H1 (cell line): ENCODE measurements around the gene KRTAP5-6. TPM values are rescaled to one million over a fixed set of nuclear protein-coding genes. Genes with fewer than 3 reads are reported as not detected.

Experiments used
- CTCF ChIA-PET: fragments of 300-600 bp; sonication (Branson Sonifier 250); formaldehyde crosslinking; loops from one replicate; lab custom pipeline; 2021; ENCODE audit not compliant: partially characterized antibody; lab: Charles Lee
- POLR2A ChIA-PET: fragments of 300-600 bp; sonication (Branson Sonifier 250); formaldehyde crosslinking; loops from one replicate; lab custom pipeline; 2021; ENCODE audit warnings: inconsistent platforms; ENCODE audit not compliant: partially characterized antibody; lab: Charles Lee
- DNase-seq, 2 experiments: peaks; one replicate each; pipeline versions ENCODE4 v3.0.0 to v3.0.0-alpha.2; 2010 to 2022; ENCODE audit warnings: low spot score in 2 of 2, low read depth in 1 of 2, mixed read lengths in 1 of 2
- FAIRE-seq: peaks from 2 replicates; lab custom pipeline; 2011; peaks lifted over from hg19 to GRCh38; lab: Jason Lieb, UNC
- H2AFZ ChIP-seq: 2 replicates; pipeline ENCODE4 v1.8.1; 2012; ENCODE audit warnings: low read length, inconsistent platforms
- H2AK5ac ChIP-seq: 2 replicates; pipeline ENCODE4 v1.6.1; 2013; ENCODE audit warnings: low read depth, low read length
- H2BK120ac ChIP-seq: replicated peaks from 2 replicates; pipeline ENCODE3; 2013; ENCODE audit warnings: low read depth, low read length, inconsistent platforms
- H2BK12ac ChIP-seq: 2 replicates; pipeline ENCODE4 v1.6.1; 2013; ENCODE audit warnings: low read depth, low read length
- H2BK15ac ChIP-seq: 2 replicates; pipeline ENCODE4 v1.6.1; 2013; ENCODE audit warnings: low read length
- H2BK20ac ChIP-seq: 2 replicates; pipeline ENCODE4 v1.6.1; 2013; ENCODE audit warnings: low read length
- H2BK5ac ChIP-seq: 2 replicates; pipeline ENCODE4 v1.6.1; 2013; ENCODE audit warnings: low read depth, low read length
- H3K14ac ChIP-seq: 2 replicates; pipeline ENCODE4 v1.6.1; 2013; ENCODE audit warnings: inconsistent platforms; ENCODE audit not compliant: insufficient read length
- H3K18ac ChIP-seq: 2 replicates; pipeline ENCODE4 v1.6.1; 2013; ENCODE audit warnings: low read length; ENCODE audit errors: extremely low read depth
- H3K23ac ChIP-seq: 2 replicates; pipeline ENCODE4 v1.6.1; 2013; ENCODE audit warnings: inconsistent platforms; ENCODE audit not compliant: insufficient read length
- H3K23me2 ChIP-seq: 2 replicates; pipeline ENCODE4 v1.6.1; 2013; ENCODE audit warnings: low read depth, low read length
- H3K27ac ChIP-seq: 2 replicates; pipeline ENCODE4 v1.6.1; 2011; ENCODE audit warnings: low read depth, low read length, inconsistent platforms
- H3K27me3 ChIP-seq, 4 experiments: replicated peaks in 1 of 4; 1 replicate in 1 of 4; 2 replicates in 3 of 4; pipeline versions ENCODE4 v1.6.1 to v1.8.1; 2011 to 2013; ENCODE audit warnings: low read length in 3 of 4, mild to moderate bottlenecking in 3 of 4, inconsistent platforms in 2 of 4, mixed read lengths in 2 of 4, moderate library complexity in 1 of 4; ENCODE audit not compliant: control insufficient read depth in 3 of 4, insufficient read depth in 3 of 4; ENCODE audit errors: extremely low read depth in 1 of 4
- H3K36me3 ChIP-seq, 4 experiments: 2 replicates each; pipeline versions ENCODE4 v1.6.1 to v1.8.1; 2011 to 2013; ENCODE audit warnings: mild to moderate bottlenecking in 4 of 4, low read length in 3 of 4, moderate library complexity in 2 of 4, control low read depth in 1 of 4, inconsistent platforms in 1 of 4; ENCODE audit not compliant: insufficient read depth in 4 of 4, control insufficient read depth in 2 of 4
- H3K4ac ChIP-seq: replicated peaks from 2 replicates; pipeline ENCODE3; 2013; ENCODE audit warnings: low read length, low read depth, mixed read lengths, inconsistent platforms; ENCODE audit not compliant: insufficient read length
- H3K4me1 ChIP-seq, 4 experiments: replicated peaks in 1 of 4; 1 replicate in 1 of 4; 2 replicates in 3 of 4; pipeline versions ENCODE4 v1.6.1 to v1.8.1; 2011 to 2013; ENCODE audit warnings: low read length in 3 of 4, inconsistent platforms in 2 of 4, mixed read lengths in 1 of 4; ENCODE audit not compliant: insufficient read depth in 4 of 4, control insufficient read depth in 3 of 4
- H3K4me2 ChIP-seq, 2 experiments: 2 replicates each; pipeline versions ENCODE4 v1.6.1 to v1.8.1; 2011 to 2013; ENCODE audit warnings: low read depth in 2 of 2, low read length in 2 of 2, control low read depth in 1 of 2, inconsistent platforms in 1 of 2, mild to moderate bottlenecking in 1 of 2; ENCODE audit not compliant: insufficient read depth in 1 of 2
- H3K4me3 ChIP-seq, 4 experiments: fragments of 200-600, 300-600 bp in 1 of 4; sonication (generic), shearing (Covaris generic), sonication (Bioruptor Twin) in 1 of 4; 2 replicates each; pipeline versions ENCODE4 v1.5.1 to v1.8.1; 2011 to 2016; ENCODE audit warnings: low read length in 4 of 4, low read depth in 3 of 4, control low read depth in 2 of 4, inconsistent platforms in 2 of 4, mild to moderate bottlenecking in 2 of 4, mixed read lengths in 1 of 4, moderate library complexity in 1 of 4; ENCODE audit not compliant: insufficient read depth in 2 of 4; ENCODE audit errors: extremely low read depth in 1 of 4
- H3K56ac ChIP-seq: replicated peaks from 2 replicates; pipeline ENCODE3; 2013; ENCODE audit warnings: low read depth, mild to moderate bottlenecking, mixed read lengths, low read length, inconsistent platforms; ENCODE audit not compliant: insufficient read length
- H3K79me1 ChIP-seq: 2 replicates; pipeline ENCODE4 v1.6.1; 2013; ENCODE audit warnings: low read depth, low read length, control low read depth
- H3K79me2 ChIP-seq, 2 experiments: 2 replicates each; pipeline versions ENCODE4 v1.6.1 to v1.8.1; 2012 to 2013; ENCODE audit warnings: low read length in 2 of 2, mild to moderate bottlenecking in 2 of 2, inconsistent platforms in 1 of 2; ENCODE audit not compliant: insufficient read depth in 2 of 2, control insufficient read depth in 1 of 2
- H3K9ac ChIP-seq, 4 experiments: replicated peaks in 1 of 4; 1 replicate in 1 of 4; 2 replicates in 3 of 4; pipeline versions ENCODE4 v1.6.1 to v1.8.1; 2011 to 2013; ENCODE audit warnings: low read depth in 3 of 4, low read length in 3 of 4, control low read depth in 2 of 4, mild to moderate bottlenecking in 2 of 4, moderate library complexity in 2 of 4, inconsistent platforms in 1 of 4; ENCODE audit errors: extremely low read depth in 1 of 4
- H3K9me3 ChIP-seq, 2 experiments: 2 replicates each; pipeline versions ENCODE4 v1.6.1 to v1.8.1; 2012 to 2013; ENCODE audit warnings: mild to moderate bottlenecking in 2 of 2, moderate library complexity in 2 of 2, control low read depth in 1 of 2, inconsistent platforms in 1 of 2, low read depth in 1 of 2, low read length in 1 of 2, mixed read lengths in 1 of 2; ENCODE audit not compliant: insufficient read depth in 2 of 2
- H4K20me1 ChIP-seq, 2 experiments: replicated peaks in 1 of 2; 2 replicates each; pipeline versions ENCODE3 to v1.8.1; 2011 to 2013; ENCODE audit warnings: inconsistent platforms in 2 of 2, low read length in 2 of 2, mild to moderate bottlenecking in 1 of 2; ENCODE audit not compliant: insufficient read depth in 2 of 2, control insufficient read depth in 1 of 2
- H4K5ac ChIP-seq: 2 replicates; pipeline ENCODE4 v1.6.1; 2013; ENCODE audit warnings: low read length, low read depth, mixed read lengths, inconsistent platforms; ENCODE audit not compliant: insufficient read length
- H4K8ac ChIP-seq: 2 replicates; pipeline ENCODE4 v1.8.0; 2013; ENCODE audit warnings: mild to moderate bottlenecking, moderate library complexity, low read length, inconsistent platforms; ENCODE audit not compliant: insufficient read depth; ENCODE audit errors: extremely low read depth
- H4K91ac ChIP-seq: replicated peaks from 2 replicates; pipeline ENCODE3; 2013; ENCODE audit warnings: low read length, mixed read lengths, inconsistent platforms; ENCODE audit not compliant: insufficient read length
- BCL11A ChIP-seq, 2 experiments: IDR thresholded peaks; one replicate each; pipeline ENCODE4 v1.6.1; 2011; ENCODE audit warnings: low read depth in 2 of 2, low read length in 2 of 2, mild to moderate bottlenecking in 2 of 2
- EZH2 ChIP-seq: fragments of 200-600 bp; sonication (generic); IDR thresholded peaks from 2 replicates; pipeline ENCODE4 v1.7.1; 2012; ENCODE audit warnings: low read depth, mild to moderate bottlenecking, moderate library complexity, low read length, inconsistent platforms; ENCODE audit not compliant: severe bottlenecking
- KDM1A ChIP-seq: fragments of 200-600, 300-600 bp; sonication (generic); IDR thresholded peaks from 2 replicates; pipeline ENCODE4 v1.7.1; 2016; ENCODE audit warnings: mild to moderate bottlenecking, low read length, borderline replicate concordance
- RXRA ChIP-seq: IDR thresholded peaks from 2 replicates; pipeline ENCODE4 v1.6.1; 2011; ENCODE audit warnings: low read depth, mild to moderate bottlenecking, low read length, moderate library complexity; ENCODE audit not compliant: insufficient read depth
- SAP30 ChIP-seq: fragments of 300-600 bp; sonication (generic); IDR thresholded peaks from 2 replicates; pipeline ENCODE4 v1.7.1; 2012; ENCODE audit warnings: low read length, moderate library complexity, mild to moderate bottlenecking, inconsistent platforms; ENCODE audit not compliant: insufficient read depth, insufficient replicate concordance
- SP1 ChIP-seq: IDR thresholded peaks from 2 replicates; pipeline ENCODE4 v1.6.1; 2011; ENCODE audit warnings: low read depth, low read length
- SP2 ChIP-seq: IDR thresholded peaks from 2 replicates; pipeline ENCODE4 v1.6.1; 2012; ENCODE audit warnings: mild to moderate bottlenecking, low read length, inconsistent platforms
- SP4 ChIP-seq: IDR thresholded peaks from 2 replicates; pipeline ENCODE4 v1.6.1; 2012; ENCODE audit warnings: low read length, inconsistent platforms
- TAF7 ChIP-seq: optimal IDR thresholded peaks from 2 replicates; pipeline ENCODE3; 2011; ENCODE audit warnings: low read depth, mild to moderate bottlenecking, inconsistent platforms, low read length, moderate library complexity, borderline replicate concordance
- WGBS, 2 experiments: shearing (Covaris generic) in 1 of 2; methylation state at CpG; one replicate each; pipeline versions ENCODE4 v1.1.6 to v1.1.7; 2013 to 2015; ENCODE audit warnings: low lambda C conversion rate in 2 of 2, mixed read lengths in 2 of 2, inconsistent platforms in 1 of 2, low coverage in 1 of 2, missing lambda C conversion rate in 1 of 2; ENCODE audit not compliant: insufficient replicate concordance in 2 of 2, insufficient coverage in 1 of 2, insufficient read length in 1 of 2; ENCODE audit errors: extremely low coverage in 1 of 2, missing lambda C conversion rate in 1 of 2; 5-methylcytosine and 5-hydroxymethylcytosine counted together
- polyA plus RNA-seq, 7 experiments: library from polyadenylated mRNA; depleted of rRNA in 3 of 7; stranded (reverse) in 5 of 7; unstranded in 2 of 7; fragments of >200 nt in 5 of 7; fragments of 200-250 nt in 2 of 7; gene quantifications; 1 replicate in 5 of 7; 2 replicates in 1 of 7; 4 replicates in 1 of 7; pipeline versions ENCODE4 v1.2.1 to v1.2.3, GENCODE V29; 2011 to 2013; ENCODE audit warnings: missing spikeins in 2 of 7, mixed read lengths in 2 of 7
- total RNA-seq: library from RNA; stranded (reverse); fragmentation: NEBNext Ultra II Directional; extraction: Animal tissue kit (Norgen Biotek cat#: 25700); gene quantifications from 2 replicates; pipeline ENCODE4 v1.2.1, GENCODE V29; 2021
- TF ChIP-seq, protein P1 (sequence below), 3 experiments: IDR thresholded peaks; 1 replicate in 2 of 3; 2 replicates in 1 of 3; pipeline versions ENCODE4 v1.5.1 to v1.6.1; 2011; ENCODE audit warnings: low read length in 3 of 3, mild to moderate bottlenecking in 3 of 3, inconsistent platforms in 2 of 3, low read depth in 1 of 3, moderate library complexity in 1 of 3; ENCODE audit not compliant: insufficient read depth in 1 of 3; ENCODE audit errors: control extremely low read depth in 1 of 3

Gene KRTAP5-6
- total and polyA plus RNA-seq, 2 of the 8 experiments (the other 6 are each of a cell fraction or from before 2014, with no cell fraction given) = not detected

DNA sequence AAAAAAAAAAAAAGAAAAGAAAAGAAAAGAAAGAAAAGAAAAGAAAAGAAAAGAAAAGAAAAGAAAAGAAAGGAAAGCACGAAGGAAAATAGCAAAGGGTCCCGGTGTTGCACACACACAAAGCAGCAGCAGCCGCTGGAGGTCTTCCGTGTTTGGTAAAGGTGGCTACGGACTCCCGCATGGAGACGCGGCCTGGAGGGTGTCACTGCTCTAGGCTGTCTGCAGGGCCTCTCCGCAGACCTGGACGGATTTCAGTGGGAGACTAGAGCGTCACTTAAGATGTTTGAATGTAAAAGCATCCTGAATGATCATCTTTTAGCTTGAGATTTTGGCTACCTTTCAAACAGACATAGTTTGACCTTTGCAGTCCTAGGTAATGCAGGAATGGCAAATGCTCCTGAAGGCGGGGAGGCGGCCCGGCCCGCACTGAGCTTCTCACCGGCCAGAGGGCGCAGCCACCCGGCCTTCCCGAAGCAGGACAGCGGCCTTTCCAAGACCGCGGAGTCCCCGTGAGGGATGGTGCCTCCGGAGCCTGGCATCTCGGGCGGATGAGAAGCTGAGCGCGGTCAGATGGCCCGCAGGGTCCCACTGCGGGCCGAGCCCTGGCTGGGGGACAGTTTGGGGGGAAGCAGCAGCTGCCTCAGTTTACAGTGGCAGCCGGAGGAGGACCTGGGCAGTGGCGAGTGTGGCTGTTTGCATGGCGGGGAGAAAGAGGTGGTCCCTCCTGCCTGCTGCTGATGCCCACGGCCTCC is 48.9 kb upstream of the KRTAP5-6 start:
- Histone ChIP-seq H2AK5ac (no peak overlapping the region), H3K4ac (no peak overlapping the region), H3K27me3 (0 out of 7 replicates have a peak, but pooled peaks cover 0 to 2% (median under 1%) of the 10 kb centered on the region in 4 experiments), H4K8ac (no peak overlapping the region), H3K9ac (no peak overlapping the region), H3K9me3 (no peaks in the 10 kb centered on the region), H3K36me3 (no peaks in the 10 kb centered on the region), H3K56ac (no peak overlapping the region), H3K4me1 (peaks cover 0 to 3% (median 1%) of the 10 kb centered on the region in 4 experiments; a peak in 3 of 7 replicates), H3K23me2 (no peaks in the 10 kb centered on the region), H2BK20ac (no peak overlapping the region), H3K18ac (no peak overlapping the region), H4K91ac (no peak overlapping the region), H3K14ac (no peak overlapping the region), H3K27ac (no peak overlapping the region), H3K79me1 (no peaks in the 10 kb centered on the region), H2BK5ac (no peak overlapping the region), H3K23ac (no peak overlapping the region), H2BK15ac (no peak overlapping the region), H3K4me2 (no peak overlapping the region), H3K4me3 (no peak overlapping the region), H4K20me1 (no peaks in the 10 kb centered on the region), H3K79me2 (no peaks in the 10 kb centered on the region), H2AFZ (no peak overlapping the region), H4K5ac (no peak overlapping the region), H2BK120ac (no peak overlapping the region), H2BK12ac (no peak overlapping the region)
- DNase-seq (no peak), FAIRE-seq (no peak)
- 93% methylated on average over 32 of the region's 35 CpGs; no CpG with 5 or more reads in 1 of the 2 experiments for WGBS, 2 experiments
- CTCF ChIA-PET = interaction anchor here (0.9 to 10.1 kb wide), 8 partner anchors 8 to 505 kb away, joined by 3 to 166 read pairs (median 4); no protein-coding TSS in a partner anchor
- POLR2A ChIA-PET = no interaction called here
- TF ChIP-seq SP1 (no peak), RXRA (no peak), EZH2 (no peak), KDM1A (no peak), TAF7 (no peak), SAP30 (no peak), BCL11A (IDR thresholded peaks at IDR 0.05; ENCODE audit: low read depth in 2 of 2, low read length in 2 of 2) (no peak), SP4 (no peak), SP2 (no peak)
- TF ChIP-seq, protein P1, sequence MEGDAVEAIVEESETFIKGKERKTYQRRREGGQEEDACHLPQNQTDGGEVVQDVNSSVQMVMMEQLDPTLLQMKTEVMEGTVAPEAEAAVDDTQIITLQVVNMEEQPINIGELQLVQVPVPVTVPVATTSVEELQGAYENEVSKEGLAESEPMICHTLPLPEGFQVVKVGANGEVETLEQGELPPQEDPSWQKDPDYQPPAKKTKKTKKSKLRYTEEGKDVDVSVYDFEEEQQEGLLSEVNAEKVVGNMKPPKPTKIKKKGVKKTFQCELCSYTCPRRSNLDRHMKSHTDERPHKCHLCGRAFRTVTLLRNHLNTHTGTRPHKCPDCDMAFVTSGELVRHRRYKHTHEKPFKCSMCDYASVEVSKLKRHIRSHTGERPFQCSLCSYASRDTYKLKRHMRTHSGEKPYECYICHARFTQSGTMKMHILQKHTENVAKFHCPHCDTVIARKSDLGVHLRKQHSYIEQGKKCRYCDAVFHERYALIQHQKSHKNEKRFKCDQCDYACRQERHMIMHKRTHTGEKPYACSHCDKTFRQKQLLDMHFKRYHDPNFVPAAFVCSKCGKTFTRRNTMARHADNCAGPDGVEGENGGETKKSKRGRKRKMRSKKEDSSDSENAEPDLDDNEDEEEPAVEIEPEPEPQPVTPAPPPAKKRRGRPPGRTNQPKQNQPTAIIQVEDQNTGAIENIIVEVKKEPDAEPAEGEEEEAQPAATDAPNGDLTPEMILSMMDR (IDR thresholded peaks at IDR 0.05; ENCODE audit: control extremely low read depth in 1 of 3, insufficient read depth in 1 of 3, low read depth in 1 of 3, low read length in 3 of 3) = no peak
